ENCODE results near the gene LRRC26.
"Not testable (repeated sequence)": the region's sequence is repeated elsewhere in the genome, so short reads cannot be mapped to it uniquely, and the experiment has no call there.

Gene LRRC26

DNA sequence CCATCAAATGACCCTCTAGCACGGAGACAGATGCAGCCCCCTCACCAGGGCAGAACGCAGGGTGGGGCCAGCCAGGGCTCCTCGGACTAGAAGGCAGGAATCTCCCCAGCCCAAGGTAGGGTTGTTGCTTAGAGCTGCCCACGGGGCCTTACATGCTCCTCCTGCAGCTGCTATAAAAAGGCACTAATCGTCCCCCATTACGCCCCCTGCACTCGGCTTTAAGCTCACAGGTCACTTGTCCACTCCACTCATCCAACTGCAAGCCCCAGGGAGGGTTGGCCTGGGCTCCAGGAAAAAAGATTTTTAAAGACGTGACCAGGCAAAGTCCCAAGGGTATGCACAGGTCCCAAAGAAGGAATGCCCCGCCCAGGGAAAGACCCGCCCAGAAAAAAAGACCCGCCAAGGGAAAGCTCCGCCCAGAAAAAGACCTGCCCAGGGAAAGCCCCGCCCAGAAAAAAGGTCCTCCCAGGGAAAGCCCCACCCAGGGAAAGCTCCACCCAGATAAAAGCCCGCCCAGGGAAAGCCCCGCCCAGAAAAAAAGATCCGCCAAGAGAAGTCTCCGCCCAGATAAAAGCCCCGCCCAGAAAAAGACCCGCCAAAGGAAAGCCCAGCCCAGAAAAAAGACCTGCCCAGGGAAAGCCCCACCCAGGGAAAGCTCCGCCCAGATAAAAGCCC is 19.8 kb downstream of the LRRC26 start:
- peak in 1 of 3 experiments; percentile 55 for DNase-seq

DNA sequence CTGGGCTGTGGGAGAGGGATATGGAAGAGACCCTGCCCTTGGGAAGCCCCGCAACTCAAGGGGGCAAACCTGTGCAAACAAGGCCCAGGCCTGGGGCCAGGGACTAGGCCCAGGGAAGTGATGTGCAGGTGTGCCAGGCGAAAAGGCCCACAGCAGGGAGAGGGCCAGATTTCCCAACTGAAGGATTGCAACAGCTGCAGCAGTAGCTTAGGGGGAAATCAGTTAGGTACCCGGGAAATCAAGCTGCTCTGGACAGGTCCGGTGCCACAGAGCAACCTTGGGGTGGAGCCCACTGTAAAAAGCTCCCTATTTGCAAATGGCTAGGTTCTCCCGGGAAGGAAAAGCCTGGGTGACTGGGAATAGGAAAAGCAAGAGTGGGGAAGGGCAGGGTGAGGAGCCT is 20.5 kb downstream of the LRRC26 start:
- no peak for DNase-seq

DNA sequence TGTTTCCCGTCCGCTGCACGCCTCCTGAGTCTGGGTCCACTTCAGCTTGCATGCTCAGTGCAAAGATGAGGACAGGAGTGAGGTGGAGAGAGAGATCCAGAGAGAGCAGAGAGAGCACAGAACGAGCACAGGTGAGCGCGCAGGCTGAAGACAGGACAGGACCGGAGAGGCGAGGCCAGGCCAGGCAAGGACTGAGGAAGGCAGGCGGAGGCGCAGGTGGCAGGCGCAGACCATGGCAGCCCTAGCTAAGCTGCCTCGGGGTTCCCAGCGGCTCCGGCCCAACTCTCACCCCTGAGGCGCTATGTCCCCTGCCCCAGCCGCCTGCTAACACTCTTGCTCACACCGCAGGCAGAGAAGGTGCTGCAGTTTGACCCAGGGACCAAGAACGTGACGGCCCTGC is 21.2 kb downstream of the LRRC26 start:
- peak in 1 of 3 experiments; percentile 32 for DNase-seq

DNA sequence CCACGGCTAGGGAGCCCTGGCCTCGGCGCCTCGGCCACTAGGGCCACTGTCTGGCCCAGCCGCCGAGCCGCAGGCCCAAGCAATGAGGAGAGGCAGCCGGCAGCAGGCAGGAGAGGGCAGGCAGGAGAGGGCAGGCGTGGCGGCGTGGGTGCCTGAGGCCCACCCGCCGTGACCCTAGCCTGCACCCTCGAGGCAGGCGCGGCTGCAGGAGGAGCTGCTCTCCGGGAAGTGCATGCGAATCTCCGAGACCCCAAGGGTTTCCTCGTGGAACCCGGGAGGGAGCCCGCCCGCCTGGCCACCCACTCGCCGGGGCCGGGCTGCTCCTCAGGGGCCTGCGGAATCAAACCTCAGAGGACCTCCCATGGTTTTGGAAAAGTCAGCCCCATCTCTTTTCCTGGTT is 21.6 kb downstream of the LRRC26 start:
- DNase-seq, result no peak

DNA sequence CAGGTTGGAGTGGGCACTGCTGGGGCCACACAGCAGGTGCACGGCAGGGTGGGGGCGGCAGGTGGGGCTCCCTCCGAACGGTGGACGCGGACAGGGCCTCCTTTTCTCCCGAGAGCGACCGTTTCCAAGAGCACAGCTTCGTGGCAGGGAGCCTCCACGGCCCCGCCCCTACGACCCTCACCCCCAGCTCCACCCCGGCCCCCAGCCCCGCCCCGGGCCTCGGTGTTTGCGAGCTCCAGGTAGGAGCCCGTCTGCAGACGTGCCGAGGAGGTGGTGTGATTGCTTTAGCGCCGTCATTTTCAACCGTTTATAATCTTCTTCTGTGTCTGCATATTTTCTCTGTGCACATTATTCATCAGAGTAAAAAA is 22.1 kb downstream of the LRRC26 start:
- no peak for DNase-seq

DNA sequence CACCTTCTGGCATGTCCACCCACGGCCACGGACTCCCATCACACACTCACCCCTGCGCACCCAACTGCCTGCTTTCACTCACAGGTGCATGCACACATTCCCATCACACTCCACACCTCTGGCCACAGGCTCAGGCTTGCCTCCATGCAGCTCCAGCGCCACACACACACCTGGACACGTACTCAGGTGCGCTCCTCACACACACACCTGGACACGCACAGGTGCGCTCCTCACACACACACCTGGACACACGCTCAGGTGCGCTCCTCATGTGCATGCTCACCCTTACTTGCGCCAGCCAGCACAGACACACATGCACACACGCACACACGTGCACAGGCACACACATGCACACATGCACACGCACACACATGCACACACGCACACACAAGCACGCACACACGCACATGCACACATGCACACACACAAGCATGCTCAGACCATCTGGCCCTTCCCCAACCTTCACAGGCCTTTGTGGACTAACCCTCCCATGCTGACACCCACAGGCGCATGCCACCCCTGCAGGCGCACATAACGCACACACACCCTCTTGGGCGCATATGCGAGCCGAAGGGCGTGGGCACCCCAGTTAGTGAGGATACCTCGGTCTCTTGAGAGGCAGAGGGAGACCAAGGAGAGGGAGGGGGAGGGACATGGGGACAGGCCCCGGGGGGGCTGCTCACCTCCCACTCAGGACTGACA is 22.6 kb downstream of the LRRC26 start:
- DNase-seq, result no peak

DNA sequence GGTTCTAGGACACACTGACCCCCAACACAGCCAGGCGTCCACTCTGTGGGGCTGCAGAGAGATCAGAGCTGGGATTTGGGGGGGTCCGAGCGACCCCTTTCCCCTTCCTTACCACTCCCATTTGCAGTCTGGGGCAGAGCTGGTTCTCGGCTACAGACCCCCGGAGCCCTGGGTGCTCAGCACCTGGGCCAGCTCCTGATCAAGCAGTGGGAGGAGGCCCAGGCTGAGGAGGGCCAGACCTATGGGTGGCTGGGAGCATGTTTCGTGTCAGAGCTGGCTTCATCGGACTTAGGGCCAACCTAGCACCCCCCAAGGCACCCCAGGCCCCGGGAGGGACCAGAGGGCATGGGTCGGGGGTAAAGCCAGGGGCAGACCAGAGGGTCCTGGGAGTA is 23.3 kb downstream of the LRRC26 start:
- no peak for DNase-seq

DNA sequence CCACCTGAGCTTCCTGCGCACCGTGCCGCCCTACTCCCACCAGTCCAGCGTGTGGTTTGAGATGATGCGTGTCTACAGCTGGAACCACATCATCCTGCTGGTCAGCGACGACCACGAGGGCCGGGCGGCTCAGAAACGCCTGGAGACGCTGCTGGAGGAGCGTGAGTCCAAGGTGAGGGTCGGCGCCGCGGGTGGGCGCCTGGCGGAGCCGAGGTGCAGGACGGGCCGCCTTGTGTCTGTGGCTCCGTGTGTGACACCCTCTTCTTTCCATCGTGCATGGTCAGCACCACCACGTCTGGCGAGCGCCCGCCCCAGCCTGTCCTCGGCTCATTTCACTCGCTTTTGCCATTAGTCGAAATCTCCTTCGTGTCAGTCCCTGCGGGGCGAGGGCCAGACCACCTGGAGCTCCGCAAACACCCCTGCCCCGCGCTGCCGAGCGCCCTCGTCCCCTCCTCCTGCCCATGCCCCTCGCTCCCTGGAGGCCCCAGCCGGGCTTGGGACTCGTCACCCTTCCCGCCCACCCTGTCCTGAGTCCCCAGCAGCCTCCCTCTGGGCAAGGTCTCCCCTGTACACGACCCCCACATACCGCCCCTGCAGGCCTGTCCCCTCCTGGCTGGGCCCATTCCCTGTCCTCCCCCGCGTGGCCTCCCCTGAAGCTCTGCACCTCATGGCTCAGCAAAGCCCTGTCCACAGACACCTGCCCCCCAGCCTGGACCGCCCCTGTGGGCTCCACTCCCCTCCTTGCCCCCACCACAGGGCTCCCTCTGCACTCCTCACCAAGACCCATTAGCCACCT is 23.9 kb downstream of the LRRC26 start:
- DNase-seq, result no peak

DNA sequence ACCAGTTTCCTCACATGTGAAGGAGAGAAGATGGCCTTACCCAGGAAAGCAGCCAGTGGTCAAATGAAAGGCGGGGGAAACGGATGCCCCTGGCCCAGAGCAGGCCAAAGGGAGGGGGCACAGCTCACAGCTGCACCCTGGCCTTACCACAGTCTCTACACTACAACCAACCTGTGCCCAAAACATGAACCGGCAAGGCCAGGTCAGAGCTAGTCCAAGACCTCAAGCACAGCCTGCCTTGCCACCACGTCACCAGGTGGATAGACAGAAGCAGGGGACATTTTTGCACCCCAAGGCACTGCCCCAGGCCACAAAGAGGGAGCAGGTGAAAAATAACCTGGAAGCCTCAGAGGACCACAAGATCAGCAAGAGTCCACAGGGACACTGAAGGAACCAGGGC is 26.4 kb downstream of the LRRC26 start:
- no peak for DNase-seq

DNA sequence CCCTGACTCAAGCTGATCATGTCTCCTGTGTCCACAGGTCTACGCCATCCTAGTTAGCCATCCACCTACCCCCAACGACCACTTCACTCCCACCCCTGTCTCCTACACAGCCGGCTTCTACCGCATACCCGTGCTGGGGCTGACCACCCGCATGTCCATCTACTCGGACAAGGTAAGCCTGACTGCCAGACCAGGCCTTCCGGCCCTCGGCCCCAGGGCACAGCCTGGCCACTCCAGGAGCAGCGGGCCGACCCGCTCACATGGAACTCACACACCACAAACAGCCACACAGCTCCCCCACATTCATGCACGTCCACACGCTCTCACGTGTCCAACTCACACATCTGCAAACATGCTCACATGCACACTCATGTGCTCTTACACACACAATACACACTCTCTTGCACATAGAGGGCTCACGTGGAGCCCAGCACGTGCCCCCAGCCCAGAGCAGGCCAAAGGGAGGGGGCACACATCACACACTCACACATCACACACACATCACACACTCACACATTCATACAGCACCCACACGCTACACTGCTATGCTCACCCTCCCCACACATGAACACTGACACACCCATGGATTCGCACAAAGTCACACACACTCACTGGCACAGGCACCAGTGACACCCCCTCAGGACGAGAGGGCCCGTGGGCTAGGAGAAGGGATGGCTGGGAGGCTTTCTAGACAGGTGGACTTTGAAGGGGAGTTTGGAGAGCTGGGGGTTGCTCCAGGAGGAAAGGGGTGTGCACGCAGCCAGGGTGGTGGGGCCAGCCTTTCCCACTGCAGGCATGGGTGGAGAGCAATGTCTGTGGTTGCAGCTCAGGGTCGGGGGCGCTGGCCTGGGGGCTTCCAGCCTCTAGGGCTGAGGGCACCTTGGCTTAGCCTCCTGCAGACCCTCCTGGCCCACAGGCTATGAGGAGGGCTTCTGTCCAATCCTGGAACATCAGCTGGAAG is 27.6 kb downstream of the LRRC26 start:
- no peak for DNase-seq

DNA sequence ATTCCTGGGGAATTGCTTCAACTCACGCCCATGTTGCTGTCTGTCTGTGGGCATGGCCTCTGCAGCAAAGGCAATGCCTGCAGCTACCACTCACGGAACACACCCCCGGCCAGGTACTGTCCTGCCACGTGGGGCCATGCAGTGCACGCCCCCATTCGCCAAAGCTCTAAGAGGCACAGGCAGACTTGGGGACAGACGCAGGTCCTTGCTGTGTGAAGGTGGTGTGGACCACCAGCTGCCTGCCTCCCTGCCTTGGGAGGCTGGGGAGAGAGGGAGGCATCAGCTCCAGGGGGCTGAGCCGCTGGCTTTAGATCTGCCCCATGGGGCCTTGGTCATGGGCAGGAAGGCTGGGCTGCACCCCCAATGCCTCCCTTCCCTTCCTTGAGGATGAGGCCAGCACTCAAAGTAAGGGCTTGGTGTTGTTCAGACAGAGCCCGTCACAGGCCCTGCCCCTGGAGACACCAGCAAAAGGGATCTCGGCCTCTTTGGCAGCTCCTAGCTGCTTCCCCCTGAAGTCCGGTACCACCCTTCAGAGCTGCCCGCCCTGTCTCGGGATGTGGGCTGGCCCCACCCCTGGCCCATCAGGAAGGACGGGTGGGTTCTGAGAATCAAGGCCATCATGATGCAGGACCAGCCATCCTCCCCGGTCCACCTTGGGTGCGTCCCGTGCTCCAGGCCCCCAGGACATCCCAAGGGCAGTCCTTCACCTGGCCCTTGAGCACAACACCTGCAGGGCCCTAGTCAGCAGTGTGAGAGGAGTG is 28.6 kb downstream of the LRRC26 start:
- no peak for DNase-seq

DNA sequence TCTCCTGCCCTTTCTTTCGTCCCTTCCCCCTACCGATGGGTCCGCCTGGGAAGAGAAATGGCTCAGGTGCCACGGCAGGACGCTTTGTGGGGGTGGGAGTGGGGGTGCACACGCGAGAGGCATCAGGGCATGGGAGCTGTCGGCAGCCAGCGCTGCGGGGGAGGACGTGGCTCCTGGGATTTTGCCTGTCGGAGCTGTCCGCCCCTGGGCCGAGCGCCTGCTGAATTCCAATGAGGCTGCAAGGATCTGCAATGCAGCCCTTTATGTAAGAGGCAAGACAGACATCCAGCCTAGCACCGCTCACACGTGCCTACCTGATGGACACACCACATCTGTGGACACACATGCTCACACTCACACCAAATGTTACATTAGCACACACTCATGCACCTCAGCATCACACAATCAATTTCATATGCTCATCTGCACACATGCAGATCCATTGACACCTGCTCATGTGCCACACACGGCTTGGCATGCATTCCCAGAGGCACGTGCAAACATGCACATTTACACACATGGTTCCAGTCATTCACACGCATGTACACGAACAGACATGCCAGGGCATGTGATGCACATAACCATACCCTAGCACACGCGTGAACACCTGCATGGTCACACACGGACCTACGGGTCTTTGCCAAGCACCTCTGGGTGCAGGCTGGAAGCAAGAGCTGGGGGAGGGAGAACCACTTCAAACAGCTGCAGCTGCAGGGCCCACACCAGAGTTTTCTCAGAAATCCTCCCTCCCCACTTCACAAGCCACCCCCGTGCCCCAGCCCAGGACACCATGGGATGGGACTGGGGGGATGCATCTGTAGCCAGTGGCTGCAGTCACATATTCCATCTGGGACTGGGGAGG is 29.5 kb downstream of the LRRC26 start:
- no peak for DNase-seq

DNA sequence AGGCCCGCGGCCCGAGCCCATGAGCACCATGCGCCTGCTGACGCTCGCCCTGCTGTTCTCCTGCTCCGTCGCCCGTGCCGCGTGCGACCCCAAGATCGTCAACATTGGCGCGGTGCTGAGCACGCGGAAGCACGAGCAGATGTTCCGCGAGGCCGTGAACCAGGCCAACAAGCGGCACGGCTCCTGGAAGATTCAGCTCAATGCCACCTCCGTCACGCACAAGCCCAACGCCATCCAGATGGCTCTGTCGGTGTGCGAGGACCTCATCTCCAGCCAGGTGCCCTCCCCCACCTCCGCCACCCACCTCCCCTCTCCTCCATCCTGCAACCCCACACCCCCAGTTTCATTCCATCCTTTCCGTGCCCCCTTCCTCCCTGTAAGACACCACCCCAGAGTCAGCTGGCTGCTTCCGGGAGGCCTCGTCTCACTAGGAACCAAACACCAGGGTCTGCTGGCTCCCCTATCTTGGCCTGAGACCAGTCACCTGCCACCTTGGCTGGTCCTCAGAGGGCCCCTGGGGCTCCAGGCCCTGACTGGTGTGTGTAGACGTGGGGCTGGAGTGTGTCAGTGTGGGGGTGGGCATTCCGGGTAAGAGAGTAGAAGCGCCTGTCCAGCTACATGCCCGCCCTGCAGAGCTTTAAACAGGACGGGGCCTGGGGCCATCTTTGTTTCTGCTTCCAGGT is 30.2 kb downstream of the LRRC26 start:
- DNase-seq, result no peak

DNA sequence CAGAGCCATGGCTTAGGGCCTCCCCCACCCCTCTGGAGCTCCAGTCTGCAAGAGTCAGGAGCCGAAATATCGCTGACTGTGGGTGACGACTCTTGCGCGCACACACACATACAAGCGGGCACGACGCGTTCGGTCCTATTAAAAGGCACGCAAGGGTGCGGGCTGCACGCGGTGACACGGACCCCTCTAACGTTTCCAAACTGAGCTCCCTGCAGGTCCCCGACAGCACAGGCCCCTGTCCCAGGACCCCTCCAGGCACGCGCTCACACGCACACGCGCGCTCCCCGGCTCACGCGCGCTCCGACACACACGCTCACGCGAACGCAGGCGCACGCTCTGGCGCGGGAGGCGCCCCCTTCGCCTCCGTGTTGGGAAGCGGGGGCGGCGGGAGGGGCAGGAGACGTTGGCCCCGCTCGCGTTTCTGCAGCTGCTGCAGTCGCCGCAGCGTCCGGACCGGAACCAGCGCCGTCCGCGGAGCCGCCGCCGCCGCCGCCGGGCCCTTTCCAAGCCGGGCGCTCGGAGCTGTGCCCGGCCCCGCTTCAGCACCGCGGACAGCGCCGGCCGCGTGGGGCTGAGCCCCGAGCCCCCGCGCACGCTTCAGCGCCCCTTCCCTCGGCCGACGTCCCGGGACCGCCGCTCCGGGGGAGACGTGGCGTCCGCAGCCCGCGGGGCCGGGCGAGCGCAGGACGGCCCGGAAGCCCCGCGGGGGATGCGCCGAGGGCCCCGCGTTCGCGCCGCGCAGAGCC is 31.0 kb downstream of the LRRC26 start, which contains the start of gene GRIN1:
GRIN1 (plus strand) TSS at position 433 of the 746 bp plus-strand sequence. CDS start 333 bp downstream, outside the sequence.
- peak in 1 of 3 experiments; percentile 45 for DNase-seq

DNA sequence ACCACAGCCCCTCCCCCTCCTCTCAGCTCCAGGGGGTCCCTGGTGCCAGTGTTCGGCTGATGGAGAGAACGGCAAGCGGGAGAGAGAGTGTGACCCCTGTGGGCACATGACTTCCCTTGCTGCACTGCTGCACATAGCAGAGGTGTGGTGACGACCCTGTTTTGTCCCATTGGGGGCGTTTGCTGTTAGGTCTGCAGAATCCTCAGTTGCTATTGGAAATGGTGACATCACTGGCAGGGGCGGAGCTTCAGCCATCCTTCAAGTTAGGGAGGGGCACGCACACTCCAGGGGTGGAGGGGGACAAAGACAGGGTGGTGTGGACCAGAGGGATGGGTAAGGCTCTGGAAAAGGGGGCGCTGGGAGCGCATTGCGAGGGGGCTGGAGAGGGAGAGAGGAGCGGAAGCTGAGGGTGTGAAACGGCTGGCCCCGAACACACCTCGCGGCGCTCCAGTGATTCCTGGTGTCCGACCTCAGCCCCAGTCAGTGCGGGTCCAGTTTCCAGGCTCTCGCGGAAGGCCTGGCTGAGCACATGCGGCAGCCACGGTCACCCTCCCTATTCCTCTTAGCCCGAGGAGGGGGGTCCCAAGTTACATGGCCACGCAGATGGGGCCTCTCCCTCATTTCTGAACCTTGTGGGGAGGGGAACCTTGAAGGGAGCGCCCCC is 31.7 kb downstream of the LRRC26 start:
- peak in 2 of 3 experiments; percentile 62 to 78 for DNase-seq

DNA sequence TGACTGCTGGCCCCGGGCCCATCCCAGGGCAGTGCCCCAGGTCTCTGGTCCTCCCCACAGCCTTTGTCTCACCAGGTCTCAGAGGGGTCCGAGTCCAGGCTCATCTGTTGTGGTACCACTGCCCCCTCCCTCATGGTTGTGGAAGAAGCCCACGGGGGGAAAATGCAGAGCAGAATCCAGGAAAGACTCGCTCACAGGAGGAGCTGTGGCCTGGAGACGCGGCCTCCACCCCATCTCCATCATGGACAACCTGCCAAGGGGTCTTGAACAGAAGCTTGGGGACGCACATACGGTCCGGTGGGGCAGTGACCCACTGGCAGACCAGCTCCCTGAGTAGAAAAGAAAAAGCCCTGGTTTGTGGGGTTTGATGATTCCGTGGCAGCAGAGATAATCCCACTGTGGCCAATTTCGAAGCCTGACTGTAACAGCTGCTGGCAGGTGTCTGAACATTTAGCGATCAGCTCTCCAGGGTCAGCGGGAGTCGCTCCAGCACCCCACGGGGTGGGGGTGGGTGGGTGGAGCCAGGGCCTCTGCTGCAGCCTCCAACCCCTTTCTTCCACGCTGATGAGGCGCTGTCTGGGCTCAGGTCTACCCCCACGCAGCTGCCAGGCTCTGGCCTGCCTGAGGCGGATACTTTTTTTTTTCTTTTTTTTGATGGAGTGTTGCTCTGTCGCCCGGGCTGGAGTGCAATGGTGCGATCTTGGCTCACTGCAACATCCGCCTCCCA is 32.8 kb downstream of the LRRC26 start:
- DNase-seq, result peak in 2 of 3 experiments; percentile 38 to 70

DNA sequence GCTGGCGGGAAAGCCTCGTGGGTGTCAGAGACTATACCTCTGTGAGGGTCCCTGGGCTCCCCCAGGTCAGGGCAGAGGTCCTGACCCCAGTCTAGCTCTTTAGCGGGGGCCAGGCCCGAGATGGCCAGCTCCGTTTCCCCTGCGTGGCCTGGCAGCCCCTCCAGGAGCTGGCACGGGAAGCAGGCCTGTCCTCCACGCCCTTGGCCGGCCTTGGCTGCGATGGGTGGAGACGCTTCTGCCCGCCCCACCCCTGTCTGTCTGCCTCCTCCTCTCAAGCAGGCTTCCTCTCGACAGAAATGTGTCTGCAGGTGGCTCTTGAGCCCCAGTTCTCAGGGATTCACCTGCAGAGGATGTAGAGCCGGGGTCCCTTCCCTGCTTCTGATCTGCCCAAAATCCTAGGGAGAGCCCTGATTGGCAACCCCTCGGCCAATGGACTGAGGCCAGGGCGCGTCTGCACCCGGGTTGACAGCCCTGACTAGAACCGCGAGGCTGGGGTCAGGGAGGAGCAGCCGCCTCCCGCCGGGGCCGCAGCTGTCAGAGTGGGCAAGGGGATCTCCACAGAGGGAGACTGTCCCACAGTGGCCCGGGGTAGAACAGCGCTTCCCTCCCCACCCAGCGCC is 33.5 kb downstream of the LRRC26 start:
- peak in 2 of 3 experiments; percentile 20 to 33 for DNase-seq

DNA sequence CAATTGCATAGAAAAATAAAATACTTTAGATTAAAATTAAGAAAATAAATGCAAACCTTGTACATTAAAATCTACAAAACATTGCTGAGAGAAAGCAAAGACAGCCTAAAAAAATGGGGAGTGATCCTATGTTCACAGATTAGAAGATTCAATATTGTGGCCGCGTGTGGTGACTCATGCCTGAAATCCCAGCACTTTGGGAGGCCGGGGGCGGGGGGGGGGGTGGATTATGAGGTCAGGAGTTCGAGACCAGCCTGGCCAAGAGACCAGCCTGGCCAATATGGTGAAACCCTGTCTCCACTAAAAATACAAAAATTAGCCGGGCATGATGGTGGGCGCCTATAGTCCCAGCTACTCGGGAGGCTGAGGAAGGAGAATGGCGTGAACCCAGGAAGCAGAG is 34.7 kb downstream of the LRRC26 start:
- DNase-seq, result not testable (repeated sequence)
